ENCODE data around the gene NOX1.
A peak's percentile ranks its signal among the peaks of the same experiment; 100 is the strongest.
"Not testable (repeated sequence)": the region's sequence is repeated elsewhere in the genome, so short reads cannot be mapped to it uniquely, and the experiment has no call there.

Gene NOX1

GRCh38 chrX:100819837-100820666 is 54.1 kb downstream of the NOX1 start, which contains the start of gene CSTF2:
Gene CSTF2 (plus strand): TSS chrX:100820391. CDS start chrX:100820417, 26 bp downstream.
- peak within 1 kb of the TSS; percentile 70 for H3K27ac ChIP-seq
- no peaks in the 10 kb centered on the region for H3K9me3 ChIP-seq
- peak within 1 kb of the TSS; percentile 70; the same call in 1 of the 2 replicates for H3K9ac ChIP-seq
- H3K4me2 ChIP-seq, result peak within 1 kb of the TSS; percentile 74
- H3K27me3 ChIP-seq, result no peaks in the 10 kb centered on the region
- peak within 1 kb of the TSS; percentile 71 for H3K4me3 ChIP-seq
- no peaks in the 10 kb centered on the region for H4K20me1 ChIP-seq
- TF ChIP-seq Cebpa-rat (IDR thresholded peaks at IDR 0.05), result no peak
- peaks cover 5% of the 10 kb centered on the region; the same call in 1 of the 2 replicates for H3K4me1 ChIP-seq
- H3K36me3 ChIP-seq, result peaks cover 16% of the 10 kb centered on the region

GRCh38 chrX:100819534-100819836 is 54.7 kb downstream of the NOX1 start:
- Histone ChIP-seq H4K20me1 (no peaks in the 10 kb centered on the region), H3K9me3 (no peaks in the 10 kb centered on the region), H3K4me3 (peak overlapping the region; percentile 71), H3K27me3 (no peaks in the 10 kb centered on the region), H3K4me1 (peaks cover 5% of the 10 kb centered on the region; the same call in 1 of the 2 replicates), H3K9ac (peak overlapping the region; percentile 70; the same call in 1 of the 2 replicates), H3K4me2 (peak overlapping the region; percentile 74), H3K27ac (peak overlapping the region; percentile 44), H3K36me3 (peaks cover 16% of the 10 kb centered on the region)
- TF ChIP-seq Cebpa-rat (IDR thresholded peaks at IDR 0.05), result no peak

GRCh38 chrX:100817340-100817739 is 56.8 kb downstream of the NOX1 start:
- Histone ChIP-seq H3K27ac (no peak overlapping the region), H3K4me3 (no peak overlapping the region), H3K4me2 (no peak overlapping the region), H3K27me3 (no peaks in the 10 kb centered on the region), H3K9ac (no peak overlapping the region), H3K4me1 (peaks cover 5% of the 10 kb centered on the region; the same call in 1 of the 2 replicates), H3K36me3 (no peaks in the 10 kb centered on the region), H4K20me1 (no peaks in the 10 kb centered on the region), H3K9me3 (no peaks in the 10 kb centered on the region)
- TF ChIP-seq Cebpa-rat (IDR thresholded peaks at IDR 0.05), result no peak

- Histone ChIP-seq H3K4me1 (no peaks in the 10 kb centered on the region), H3K36me3 (no peaks in the 10 kb centered on the region), H3K9me3 (no peaks in the 10 kb centered on the region), H3K4me2 (no peak overlapping the region), H3K27me3 (no peaks in the 10 kb centered on the region), H3K4me3 (no peak overlapping the region), H3K9ac (no peak overlapping the region), H4K20me1 (no peaks in the 10 kb centered on the region), H3K27ac (no peak overlapping the region)
- no peak for TF ChIP-seq Cebpa-rat (IDR thresholded peaks at IDR 0.05)
These were observed 61.7 kb downstream of the NOX1 start for GRCh38 chrX:100812216-100813158.

GRCh38 chrX:100808265-100808664 is 65.9 kb downstream of the NOX1 start:
- H3K27ac ChIP-seq, H4K20me1 ChIP-seq, H3K36me3 ChIP-seq, H3K9ac ChIP-seq, H3K4me2 ChIP-seq, H3K9me3 ChIP-seq, H3K27me3 ChIP-seq, H3K4me3 ChIP-seq, H3K4me1 ChIP-seq: not testable (repeated sequence)

GRCh38 chrX:100804780-100805179 is 69.4 kb downstream of the NOX1 start:
- no peaks in the 10 kb centered on the region; the same call in 1 of the 2 replicates for H3K9me3 ChIP-seq
- no peak for TF ChIP-seq Cebpa-rat (IDR thresholded peaks at IDR 0.05)
- H3K36me3 ChIP-seq, result no peaks in the 10 kb centered on the region
- H3K4me1 ChIP-seq, result no peaks in the 10 kb centered on the region
- no peak overlapping the region for H3K27ac ChIP-seq
- no peak overlapping the region for H3K4me2 ChIP-seq
- H4K20me1 ChIP-seq, result no peaks in the 10 kb centered on the region
- no peak overlapping the region for H3K4me3 ChIP-seq
- no peak overlapping the region for H3K9ac ChIP-seq
- H3K27me3 ChIP-seq, result no peaks in the 10 kb centered on the region

- Histone ChIP-seq H3K4me3 (no peak overlapping the region), H3K36me3 (no peaks in the 10 kb centered on the region), H3K27me3 (no peaks in the 10 kb centered on the region), H4K20me1 (no peaks in the 10 kb centered on the region), H3K4me1 (no peaks in the 10 kb centered on the region), H3K9me3 (no peaks in the 10 kb centered on the region; the same call in 1 of the 2 replicates), H3K9ac (no peak overlapping the region), H3K27ac (no peak overlapping the region), H3K4me2 (no peak overlapping the region)
- no peak for TF ChIP-seq Cebpa-rat (IDR thresholded peaks at IDR 0.05)
These were observed 71.3 kb downstream of the NOX1 start for GRCh38 chrX:100802843-100803242.

- H3K4me3 ChIP-seq, result no peak overlapping the region
- no peaks in the 10 kb centered on the region for H3K36me3 ChIP-seq
- H3K4me2 ChIP-seq, result no peak overlapping the region
- H3K4me1 ChIP-seq, result no peaks in the 10 kb centered on the region
- no peaks in the 10 kb centered on the region for H4K20me1 ChIP-seq
- no peak for TF ChIP-seq Cebpa-rat (IDR thresholded peaks at IDR 0.05)
- H3K9ac ChIP-seq, result no peak overlapping the region
- H3K9me3 ChIP-seq, result no peaks in the 10 kb centered on the region
- H3K27ac ChIP-seq, result no peak overlapping the region
- H3K27me3 ChIP-seq, result no peaks in the 10 kb centered on the region
These were observed 75.5 kb downstream of the NOX1 start for GRCh38 chrX:100798484-100799214.

- Histone ChIP-seq H3K4me2 (no peak overlapping the region), H3K9me3 (no peaks in the 10 kb centered on the region), H3K36me3 (no peaks in the 10 kb centered on the region), H3K9ac (no peak overlapping the region), H3K4me1 (no peaks in the 10 kb centered on the region), H4K20me1 (no peaks in the 10 kb centered on the region), H3K27ac (no peak overlapping the region), H3K27me3 (no peaks in the 10 kb centered on the region), H3K4me3 (no peak overlapping the region)
- peak; percentile 24; the same call in 1 of the 2 replicates for TF ChIP-seq Cebpa-rat (IDR thresholded peaks at IDR 0.05)
These were observed 76.8 kb downstream of the NOX1 start for GRCh38 chrX:100797359-100797758.

- H3K27ac ChIP-seq, H3K4me2 ChIP-seq, H3K36me3 ChIP-seq, H3K27me3 ChIP-seq, H3K4me3 ChIP-seq, H3K4me1 ChIP-seq, H3K9me3 ChIP-seq, H3K9ac ChIP-seq, H4K20me1 ChIP-seq: not testable (repeated sequence)
These were observed 77.8 kb downstream of the NOX1 start for GRCh38 chrX:100796371-100796770.
